Measurements from ENCODE around the gene WDR87. TPM values are rescaled to one million over a fixed set of nuclear protein-coding genes. Genes with fewer than 3 reads are reported as not detected.

The WDR87 gene
- total RNA-seq, 1 donor from 2014 or later, result not detected

- H3K27me3 ChIP-seq (ENCODE audit: low read depth), result no peaks in the 10 kb centered on the region
- no peak overlapping the region for H3K4me3 ChIP-seq
- intact Hi-C loops (cut with micrococcal nuclease), result no loop called here
- H3K9me3 ChIP-seq (replicated peaks), result no peaks in the 10 kb centered on the region
- H3K36me3 ChIP-seq, result no peaks in the 10 kb centered on the region
- DNase-seq, result no peak
- H3K27ac ChIP-seq (replicated peaks), result no peak overlapping the region
- no peak for TF ChIP-seq CTCF (IDR thresholded peaks at IDR 0.05; ENCODE audit: borderline replicate concordance)
- no peaks in the 10 kb centered on the region for H3K4me1 ChIP-seq
Observed at GRCh38 chr19:37951816-37952210, 45.4 kb upstream of the WDR87 start.

GRCh38 chr19:37950471-37951175, 44.2 kb upstream of the WDR87 start:
- no peak for TF ChIP-seq CTCF (IDR thresholded peaks at IDR 0.05; ENCODE audit: borderline replicate concordance)
- intact Hi-C loops (cut with micrococcal nuclease), result no loop called here
- H3K27ac ChIP-seq (replicated peaks), result no peak overlapping the region
- H3K9me3 ChIP-seq (replicated peaks), result no peaks in the 10 kb centered on the region
- no peak overlapping the region for H3K4me3 ChIP-seq
- H3K27me3 ChIP-seq (ENCODE audit: low read depth), result no peaks in the 10 kb centered on the region
- no peak for DNase-seq
- no peaks in the 10 kb centered on the region for H3K4me1 ChIP-seq
- no peaks in the 10 kb centered on the region for H3K36me3 ChIP-seq

- Histone ChIP-seq H3K4me3 (no peak overlapping the region), H3K27ac (replicated peaks) (no peak overlapping the region), H3K36me3 (no peaks in the 10 kb centered on the region), H3K4me1 (no peaks in the 10 kb centered on the region), H3K9me3 (replicated peaks) (no peaks in the 10 kb centered on the region), H3K27me3 (ENCODE audit: low read depth) (no peaks in the 10 kb centered on the region)
- intact Hi-C loops (cut with micrococcal nuclease), result no loop called here
- DNase-seq, result no peak
- TF ChIP-seq CTCF (IDR thresholded peaks at IDR 0.05; ENCODE audit: borderline replicate concordance), result no peak
Observed at GRCh38 chr19:37948362-37948761, 42.0 kb upstream of the WDR87 start.

- Histone ChIP-seq H3K36me3 (no peaks in the 10 kb centered on the region), H3K27ac (replicated peaks) (no peak overlapping the region), H3K9me3 (replicated peaks) (no peaks in the 10 kb centered on the region), H3K4me3 (no peak overlapping the region), H3K27me3 (ENCODE audit: low read depth) (no peaks in the 10 kb centered on the region), H3K4me1 (no peaks in the 10 kb centered on the region)
- TF ChIP-seq CTCF (IDR thresholded peaks at IDR 0.05; ENCODE audit: borderline replicate concordance), result no peak
- DNase-seq, result no peak
- intact Hi-C loops (cut with micrococcal nuclease), result no loop called here
Observed at GRCh38 chr19:37947778-37948177, 41.4 kb upstream of the WDR87 start.

- H3K4me1 ChIP-seq, result no peaks in the 10 kb centered on the region
- H3K27me3 ChIP-seq (ENCODE audit: low read depth), result no peaks in the 10 kb centered on the region
- intact Hi-C loops (cut with micrococcal nuclease), result no loop called here
- no peaks in the 10 kb centered on the region for H3K36me3 ChIP-seq
- no peak overlapping the region for H3K4me3 ChIP-seq
- H3K27ac ChIP-seq (replicated peaks), result no peak overlapping the region
- no peak for TF ChIP-seq CTCF (IDR thresholded peaks at IDR 0.05; ENCODE audit: borderline replicate concordance)
- no peak for DNase-seq
- no peaks in the 10 kb centered on the region for H3K9me3 ChIP-seq (replicated peaks)
Observed at GRCh38 chr19:37946132-37946531, 39.7 kb upstream of the WDR87 start.
